ENCODE results near the gene ZSWIM6. TPM values are rescaled to one million over a fixed set of nuclear protein-coding genes. Genes with fewer than 3 reads are reported as not detected.
"Not testable (repeated sequence)": the region's sequence is repeated elsewhere in the genome, so short reads cannot be mapped to it uniquely, and the experiment has no call there.

Gene ZSWIM6
- total RNA-seq, 1 experiment from 2014 or later: 4.2 TPM

DNA sequence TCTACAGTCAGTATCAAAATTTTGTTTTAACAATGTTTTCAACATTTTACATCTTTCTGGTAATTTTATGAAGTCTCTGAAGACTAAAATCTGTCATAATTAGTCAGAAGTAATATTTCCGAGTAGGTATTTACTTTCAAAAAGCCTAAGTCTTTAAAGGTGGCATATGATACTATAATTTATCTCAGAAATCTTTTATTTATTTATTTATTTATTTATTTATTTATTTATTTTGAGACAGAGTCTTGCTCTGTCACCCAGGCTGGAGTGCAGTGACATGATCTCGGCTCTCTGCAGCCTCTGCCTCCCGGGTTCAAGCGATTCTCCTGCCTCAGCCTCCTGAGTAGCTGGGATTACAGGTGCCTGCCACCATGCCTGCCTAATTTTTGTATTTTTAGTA is 74.4 kb downstream of the ZSWIM6 start:
- not testable (repeated sequence) for H3K79me2 ChIP-seq (ENCODE audit: low read length); H2AFZ ChIP-seq (ENCODE audit: low read length)
- peaks cover 65% of the 10 kb centered on the region for H4K20me1 ChIP-seq (ENCODE audit: insufficient read depth, low read depth, low read length)

DNA sequence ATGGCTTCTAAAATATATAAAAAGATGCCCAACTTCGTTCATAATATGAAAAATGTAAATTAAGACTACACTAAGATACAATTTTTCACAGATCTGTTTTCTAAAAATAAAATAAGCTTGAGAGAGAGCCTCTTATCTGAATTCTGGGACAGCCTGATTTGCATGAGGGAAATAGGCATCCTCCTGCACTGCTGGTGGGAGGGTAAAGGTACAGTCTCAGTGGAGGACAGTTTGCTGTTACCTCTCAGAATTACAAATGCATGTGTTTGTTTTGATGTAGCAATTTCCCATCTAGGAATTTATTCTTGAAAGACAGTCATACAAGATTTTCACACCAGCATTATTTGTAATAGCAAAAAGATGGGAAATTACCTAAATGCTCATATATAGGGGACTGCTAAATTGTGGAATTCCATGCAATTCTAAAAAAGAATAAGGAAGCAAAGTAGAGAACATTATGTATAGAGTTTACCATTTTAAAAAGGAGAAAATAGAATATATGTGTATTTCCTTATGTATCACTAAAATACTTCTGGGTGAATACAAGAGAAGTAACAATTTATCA is 75.7 kb downstream of the ZSWIM6 start:
- H3K4me1 ChIP-seq (ENCODE audit: low read length): peaks cover 17% of the 10 kb centered on the region
- H3K4me3 ChIP-seq (ENCODE audit: low read length): no peak overlapping the region
- H2AFZ ChIP-seq (ENCODE audit: low read length): no peak overlapping the region
- no peak overlapping the region for H3K9ac ChIP-seq (ENCODE audit: low read length)
- DNase-seq: no peak
- H3K4me2 ChIP-seq (ENCODE audit: low read depth, low read length, poor library complexity, severe bottlenecking): peak overlapping the region; percentile 62
- no peaks in the 10 kb centered on the region for H3K9me3 ChIP-seq (ENCODE audit: low read length)
- H4K20me1 ChIP-seq (ENCODE audit: insufficient read depth, low read depth, low read length): peaks cover 64% of the 10 kb centered on the region
- H3K36me3 ChIP-seq (ENCODE audit: insufficient read depth, low read length): no peaks in the 10 kb centered on the region
- 0 out of 2 replicates have a peak, but pooled peaks cover 3% of the 10 kb centered on the region for H3K27me3 ChIP-seq (ENCODE audit: low read length)
- H3K9me2 ChIP-seq (replicated peaks; ENCODE audit: insufficient read depth, low read length): no peaks in the 10 kb centered on the region
- H3K79me2 ChIP-seq (ENCODE audit: low read length): no peaks in the 10 kb centered on the region
- H3K27ac ChIP-seq (ENCODE audit: low read length): no peak overlapping the region

More for the DNA sequence above, 74.4 kb downstream of the ZSWIM6 start:
- not testable (repeated sequence) for H3K9ac ChIP-seq (ENCODE audit: low read length); H3K27ac ChIP-seq (ENCODE audit: low read length); H3K9me3 ChIP-seq (ENCODE audit: low read length); H3K4me2 ChIP-seq (ENCODE audit: low read depth, low read length, poor library complexity, severe bottlenecking); H3K4me3 ChIP-seq (ENCODE audit: low read length); H3K27me3 ChIP-seq (ENCODE audit: low read length); H3K9me2 ChIP-seq (replicated peaks; ENCODE audit: insufficient read depth, low read length); H3K36me3 ChIP-seq (ENCODE audit: insufficient read depth, low read length); DNase-seq
- peaks cover 17% of the 10 kb centered on the region for H3K4me1 ChIP-seq (ENCODE audit: low read length)

DNA sequence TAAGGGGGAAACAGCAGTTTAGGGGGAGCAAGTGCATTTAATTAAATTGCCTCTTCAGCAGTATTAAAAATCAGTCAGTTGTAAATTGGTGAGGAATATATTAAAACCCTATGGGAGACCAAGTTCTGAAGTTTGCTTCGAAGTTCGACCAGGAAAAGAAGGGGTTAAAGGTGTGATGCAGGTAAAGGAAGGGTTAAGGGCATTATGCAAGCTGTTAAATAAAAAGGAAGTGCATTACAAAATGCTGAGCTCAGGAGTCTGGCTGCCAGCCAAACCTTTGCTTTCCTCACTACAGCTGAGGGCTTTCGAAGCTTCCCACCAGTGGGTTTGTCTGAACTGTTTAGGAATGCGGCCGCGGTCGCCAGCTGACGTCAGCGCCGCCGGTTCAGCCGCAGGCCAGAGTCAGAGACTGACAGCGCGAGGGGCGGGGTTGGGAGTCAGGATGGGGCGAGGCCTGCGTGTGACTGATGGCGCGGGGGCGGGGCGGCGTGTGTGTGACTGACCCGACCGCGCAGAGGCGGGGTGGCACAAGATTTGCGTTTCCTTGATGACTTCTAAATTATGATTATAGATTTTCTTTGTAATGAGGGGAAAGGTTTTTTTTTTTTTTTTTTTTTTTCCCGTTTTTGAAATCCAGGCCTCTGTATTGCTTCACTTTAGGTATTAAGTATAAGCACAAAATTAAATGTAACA is 76.6 kb downstream of the ZSWIM6 start:
- Histone ChIP-seq H3K79me2 (ENCODE audit: low read length) (no peaks in the 10 kb centered on the region), H3K36me3 (ENCODE audit: insufficient read depth, low read length) (no peaks in the 10 kb centered on the region), H3K9me2 (replicated peaks; ENCODE audit: insufficient read depth, low read length) (no peaks in the 10 kb centered on the region), H2AFZ (ENCODE audit: low read length) (no peak overlapping the region), H3K4me3 (ENCODE audit: low read length) (peak overlapping the region; percentile 35; the same call in 1 of the 2 replicates), H3K4me2 (ENCODE audit: low read depth, low read length, poor library complexity, severe bottlenecking) (peak overlapping the region; percentile 62), H3K9me3 (ENCODE audit: low read length) (no peaks in the 10 kb centered on the region), H3K27ac (ENCODE audit: low read length) (no peak overlapping the region), H4K20me1 (ENCODE audit: insufficient read depth, low read depth, low read length) (peaks cover 56% of the 10 kb centered on the region), H3K4me1 (ENCODE audit: low read length) (peaks cover 17% of the 10 kb centered on the region), H3K9ac (ENCODE audit: low read length) (no peak overlapping the region), H3K27me3 (ENCODE audit: low read length) (0 out of 2 replicates have a peak, but pooled peaks cover 3% of the 10 kb centered on the region)
- DNase-seq: peak; percentile 94

DNA sequence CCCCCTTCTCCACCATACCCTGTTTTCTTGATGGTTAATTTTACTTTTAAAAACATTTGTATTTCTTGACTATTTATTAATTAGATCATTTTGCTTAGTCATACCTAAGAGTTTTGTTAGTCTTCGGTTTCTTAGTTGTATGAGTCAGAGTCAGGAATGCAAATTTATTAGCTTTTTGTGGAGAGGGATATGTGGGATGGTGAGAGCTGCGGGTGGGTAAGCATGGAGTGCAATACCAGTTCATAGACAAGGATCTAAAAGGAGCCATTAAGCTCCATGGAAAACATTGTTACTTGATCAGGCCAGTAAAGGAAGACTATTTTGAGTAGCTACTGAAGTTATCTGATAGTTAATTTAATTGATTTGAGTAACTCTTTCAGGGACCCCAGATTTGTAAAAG is 77.5 kb downstream of the ZSWIM6 start:
- Histone ChIP-seq H3K4me3 (ENCODE audit: low read length) (no peak overlapping the region), H3K27me3 (ENCODE audit: low read length) (0 out of 2 replicates have a peak, but pooled peaks cover 3% of the 10 kb centered on the region), H3K9me3 (ENCODE audit: low read length) (no peaks in the 10 kb centered on the region), H2AFZ (ENCODE audit: low read length) (no peak overlapping the region), H3K79me2 (ENCODE audit: low read length) (no peaks in the 10 kb centered on the region), H3K27ac (ENCODE audit: low read length) (no peak overlapping the region), H3K4me2 (ENCODE audit: low read depth, low read length, poor library complexity, severe bottlenecking) (no peak overlapping the region), H3K9me2 (replicated peaks; ENCODE audit: insufficient read depth, low read length) (no peaks in the 10 kb centered on the region), H3K4me1 (ENCODE audit: low read length) (peaks cover 17% of the 10 kb centered on the region), H3K36me3 (ENCODE audit: insufficient read depth, low read length) (no peaks in the 10 kb centered on the region), H3K9ac (ENCODE audit: low read length) (no peak overlapping the region), H4K20me1 (ENCODE audit: insufficient read depth, low read depth, low read length) (peaks cover 61% of the 10 kb centered on the region)
- DNase-seq: no peak

DNA sequence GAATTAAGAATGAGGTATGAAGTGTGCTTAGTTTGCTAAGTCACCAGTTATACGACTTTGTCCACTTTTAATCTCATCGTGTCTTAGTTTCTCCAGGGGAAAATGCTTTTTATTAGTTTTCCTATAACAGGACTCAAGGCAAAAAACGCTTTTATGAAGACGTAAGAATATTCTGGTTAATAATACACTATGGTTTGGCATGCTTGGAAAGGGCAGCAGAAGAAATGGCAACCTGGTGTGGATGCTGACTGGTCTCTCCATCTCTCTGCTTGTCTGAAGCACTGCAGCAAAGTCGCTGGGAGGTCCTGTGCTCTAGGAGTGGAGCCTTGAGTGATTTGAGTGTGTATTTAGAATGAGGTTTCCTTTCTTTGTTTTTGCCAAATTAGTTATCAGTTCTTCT is 78.8 kb downstream of the ZSWIM6 start:
- Histone ChIP-seq H3K4me1 (ENCODE audit: low read length) (peaks cover 17% of the 10 kb centered on the region), H3K4me2 (ENCODE audit: low read depth, low read length, poor library complexity, severe bottlenecking) (no peak overlapping the region), H3K79me2 (ENCODE audit: low read length) (no peaks in the 10 kb centered on the region), H3K36me3 (ENCODE audit: insufficient read depth, low read length) (no peaks in the 10 kb centered on the region), H3K9ac (ENCODE audit: low read length) (no peak overlapping the region), H3K9me2 (replicated peaks; ENCODE audit: insufficient read depth, low read length) (no peaks in the 10 kb centered on the region), H3K9me3 (ENCODE audit: low read length) (no peaks in the 10 kb centered on the region), H3K4me3 (ENCODE audit: low read length) (no peak overlapping the region), H2AFZ (ENCODE audit: low read length) (no peak overlapping the region), H3K27ac (ENCODE audit: low read length) (no peak overlapping the region), H3K27me3 (ENCODE audit: low read length) (0 out of 2 replicates have a peak, but pooled peaks cover 3% of the 10 kb centered on the region), H4K20me1 (ENCODE audit: insufficient read depth, low read depth, low read length) (peaks cover 61% of the 10 kb centered on the region)
- DNase-seq: no peak

DNA sequence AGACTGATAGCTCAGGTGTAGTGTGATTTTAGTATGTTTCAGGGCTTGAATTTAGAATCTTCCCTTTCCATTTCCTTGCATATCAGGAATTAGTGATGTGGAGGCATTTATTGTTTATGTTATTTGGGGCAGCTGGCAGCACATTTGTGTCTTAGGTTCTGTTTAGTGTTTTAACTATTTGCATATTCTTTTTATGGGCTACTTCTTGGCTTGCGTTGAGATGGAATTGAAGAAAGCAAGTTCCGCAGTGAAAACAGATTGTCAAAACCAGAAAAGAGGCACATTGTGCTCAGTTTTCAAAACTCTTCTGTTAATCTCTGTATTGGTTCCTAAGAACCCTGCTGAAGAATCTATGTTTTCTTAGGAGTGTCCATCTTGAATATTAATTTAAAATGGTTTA is 80.3 kb downstream of the ZSWIM6 start:
- no peaks in the 10 kb centered on the region for H3K9me2 ChIP-seq (replicated peaks; ENCODE audit: insufficient read depth, low read length)
- no peak overlapping the region for H3K4me2 ChIP-seq (ENCODE audit: low read depth, low read length, poor library complexity, severe bottlenecking)
- no peak overlapping the region for H3K27ac ChIP-seq (ENCODE audit: low read length)
- no peaks in the 10 kb centered on the region for H3K36me3 ChIP-seq (ENCODE audit: insufficient read depth, low read length)
- 0 out of 2 replicates have a peak, but pooled peaks cover 3% of the 10 kb centered on the region for H3K27me3 ChIP-seq (ENCODE audit: low read length)
- DNase-seq: no peak
- H3K4me1 ChIP-seq (ENCODE audit: low read length): peaks cover 17% of the 10 kb centered on the region
- no peaks in the 10 kb centered on the region for H3K79me2 ChIP-seq (ENCODE audit: low read length)
- H4K20me1 ChIP-seq (ENCODE audit: insufficient read depth, low read depth, low read length): peaks cover 65% of the 10 kb centered on the region
- H3K4me3 ChIP-seq (ENCODE audit: low read length): no peak overlapping the region
- H3K9me3 ChIP-seq (ENCODE audit: low read length): no peaks in the 10 kb centered on the region
- H2AFZ ChIP-seq (ENCODE audit: low read length): no peak overlapping the region
- H3K9ac ChIP-seq (ENCODE audit: low read length): no peak overlapping the region

DNA sequence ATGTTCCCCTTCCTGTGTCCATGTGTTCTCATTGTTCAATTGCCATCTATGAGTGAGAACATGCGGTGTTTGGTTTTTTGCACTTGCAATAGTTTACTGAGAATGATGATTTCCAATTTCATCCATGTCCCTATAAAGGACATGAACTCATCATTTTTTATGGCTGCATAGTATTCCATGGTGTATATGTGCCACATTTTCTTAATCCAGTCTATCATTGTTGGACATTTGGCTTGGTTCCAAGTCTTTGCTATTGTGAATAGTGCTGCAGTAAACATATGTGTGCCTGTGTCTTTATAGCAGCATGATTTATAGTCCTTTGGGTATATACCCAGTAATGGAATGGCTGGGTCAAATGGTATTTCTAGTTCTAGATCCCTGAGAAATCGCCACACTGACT is 81.1 kb downstream of the ZSWIM6 start:
- not testable (repeated sequence) for H3K79me2 ChIP-seq (ENCODE audit: low read length); H3K9me2 ChIP-seq (replicated peaks; ENCODE audit: insufficient read depth, low read length); H3K36me3 ChIP-seq (ENCODE audit: insufficient read depth, low read length); H2AFZ ChIP-seq (ENCODE audit: low read length); H3K4me3 ChIP-seq (ENCODE audit: low read length); H3K27me3 ChIP-seq (ENCODE audit: low read length); DNase-seq; H3K9me3 ChIP-seq (ENCODE audit: low read length); H3K27ac ChIP-seq (ENCODE audit: low read length); H3K4me2 ChIP-seq (ENCODE audit: low read depth, low read length, poor library complexity, severe bottlenecking); H3K9ac ChIP-seq (ENCODE audit: low read length)
- Histone ChIP-seq H4K20me1 (ENCODE audit: insufficient read depth, low read depth, low read length) (peaks cover 58% of the 10 kb centered on the region), H3K4me1 (ENCODE audit: low read length) (peaks cover 15% of the 10 kb centered on the region)

DNA sequence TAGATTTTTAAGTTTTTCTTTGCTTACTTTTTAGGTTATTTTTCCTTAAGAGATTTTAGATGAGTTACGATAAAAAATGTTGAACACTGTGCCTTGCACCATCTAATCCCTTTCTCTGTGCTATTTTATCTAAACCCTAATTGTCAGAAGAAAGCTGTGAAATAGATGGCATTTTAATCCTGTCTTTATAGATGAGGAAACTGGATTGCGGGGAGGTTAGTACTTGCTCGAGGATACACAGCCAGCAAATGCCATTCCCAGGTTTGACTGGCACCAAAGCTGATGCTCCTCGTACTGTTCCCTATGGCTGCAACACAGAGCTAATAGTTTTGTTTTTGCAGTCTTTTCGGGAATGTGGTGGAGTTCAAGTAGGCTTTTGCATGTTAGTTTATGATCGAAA is 82.7 kb downstream of the ZSWIM6 start:
- Histone ChIP-seq H3K27me3 (ENCODE audit: low read length) (no peaks in the 10 kb centered on the region), H3K79me2 (ENCODE audit: low read length) (no peaks in the 10 kb centered on the region), H3K9ac (ENCODE audit: low read length) (no peak overlapping the region), H4K20me1 (ENCODE audit: insufficient read depth, low read depth, low read length) (peaks cover 46% of the 10 kb centered on the region), H3K4me2 (ENCODE audit: low read depth, low read length, poor library complexity, severe bottlenecking) (no peak overlapping the region), H3K27ac (ENCODE audit: low read length) (no peak overlapping the region), H3K9me2 (replicated peaks; ENCODE audit: insufficient read depth, low read length) (no peaks in the 10 kb centered on the region), H3K4me3 (ENCODE audit: low read length) (no peak overlapping the region), H3K4me1 (ENCODE audit: low read length) (no peaks in the 10 kb centered on the region), H3K9me3 (ENCODE audit: low read length) (no peaks in the 10 kb centered on the region), H2AFZ (ENCODE audit: low read length) (no peak overlapping the region), H3K36me3 (ENCODE audit: insufficient read depth, low read length) (no peaks in the 10 kb centered on the region)
- DNase-seq: no peak
